ENCODE results near the gene SELENOI.
"Not testable (repeated sequence)": the region's sequence is repeated elsewhere in the genome, so short reads cannot be mapped to it uniquely, and the experiment has no call there.

Gene SELENOI

DNA sequence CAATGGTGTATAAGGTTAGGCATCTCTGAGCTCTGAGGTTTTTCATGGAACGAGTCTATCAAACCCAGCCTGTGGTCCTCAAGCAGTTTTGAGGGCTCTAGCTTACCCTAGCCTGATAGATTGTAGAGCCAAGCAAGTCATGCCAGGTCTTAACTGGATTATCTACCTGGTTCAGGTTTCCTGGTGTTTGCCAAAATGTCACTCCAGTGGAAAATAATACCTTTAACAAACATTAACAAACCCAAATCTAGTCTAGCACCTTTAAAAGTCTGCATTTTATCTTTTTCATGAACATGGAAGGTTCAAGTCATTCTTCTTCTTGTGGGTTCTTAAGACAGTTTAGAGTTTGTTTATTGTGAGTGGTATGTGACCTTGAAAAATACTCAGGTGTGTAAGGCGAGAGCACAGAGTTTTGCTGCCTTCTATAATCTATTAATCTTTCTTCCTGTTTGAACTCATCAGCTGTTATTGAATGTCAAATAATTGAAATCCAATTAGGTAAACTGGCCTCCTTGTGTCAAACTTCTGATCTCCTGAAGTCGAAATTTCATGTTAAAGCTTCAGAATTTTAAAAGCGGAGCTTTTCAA is 14.0 kb downstream of the SELENOI start:
- no peak for DNase-seq

DNA sequence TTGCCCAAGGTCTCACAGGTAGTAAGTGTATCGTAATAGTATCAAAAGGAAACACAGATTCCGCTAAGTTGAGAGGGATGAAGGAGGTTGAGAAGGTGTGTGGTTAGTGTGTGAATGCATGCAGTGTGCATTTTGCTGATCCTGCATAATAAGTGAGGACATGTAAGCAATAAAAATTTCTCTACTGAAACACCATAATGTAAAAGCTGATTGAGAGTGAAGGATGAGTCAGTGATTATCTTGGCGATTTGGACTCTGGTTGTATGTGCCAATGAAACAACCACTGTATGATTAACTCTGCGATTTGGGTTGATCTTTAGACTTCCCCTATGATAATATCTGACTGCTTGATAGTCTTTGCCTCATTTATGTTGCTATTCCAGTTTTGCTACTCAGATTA is 17.4 kb downstream of the SELENOI start:
- no peak for DNase-seq

DNA sequence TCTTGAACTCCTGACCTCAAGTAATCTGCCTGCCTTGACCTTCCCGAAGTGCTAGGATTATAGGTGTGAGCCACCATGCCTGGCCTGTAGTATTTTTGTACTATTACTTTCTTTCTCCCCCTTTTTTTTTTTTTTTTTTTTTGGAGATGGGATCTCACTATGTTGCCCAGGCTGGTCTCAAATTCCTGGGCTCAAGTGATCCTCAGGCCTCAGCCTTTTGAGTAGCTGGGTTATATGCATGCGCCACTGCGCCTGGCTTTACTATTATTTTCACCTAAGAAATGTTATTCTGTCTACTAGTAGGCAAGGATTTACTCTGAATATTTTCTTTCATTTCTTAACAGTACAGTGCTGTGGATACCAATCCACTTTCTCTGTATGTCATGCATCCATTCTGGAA is 18.0 kb downstream of the SELENOI start:
- no peak for DNase-seq

DNA sequence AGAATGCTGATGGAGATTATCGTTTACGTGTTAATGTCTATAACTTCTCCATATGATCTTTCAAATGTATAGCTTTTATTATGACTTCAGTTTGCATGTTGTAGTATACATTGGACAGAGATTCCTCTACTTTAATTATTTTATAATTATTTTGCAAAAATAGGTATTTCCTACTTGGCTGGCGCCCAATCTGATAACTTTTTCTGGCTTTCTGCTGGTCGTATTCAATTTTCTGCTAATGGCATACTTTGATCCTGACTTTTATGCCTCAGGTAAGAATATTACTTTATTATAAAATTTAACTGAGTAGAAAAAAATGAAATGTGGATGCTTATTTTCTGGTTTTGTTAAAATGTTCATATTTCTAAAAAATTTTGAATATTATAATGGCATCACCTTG is 18.7 kb downstream of the SELENOI start:
- no peak for DNase-seq

DNA sequence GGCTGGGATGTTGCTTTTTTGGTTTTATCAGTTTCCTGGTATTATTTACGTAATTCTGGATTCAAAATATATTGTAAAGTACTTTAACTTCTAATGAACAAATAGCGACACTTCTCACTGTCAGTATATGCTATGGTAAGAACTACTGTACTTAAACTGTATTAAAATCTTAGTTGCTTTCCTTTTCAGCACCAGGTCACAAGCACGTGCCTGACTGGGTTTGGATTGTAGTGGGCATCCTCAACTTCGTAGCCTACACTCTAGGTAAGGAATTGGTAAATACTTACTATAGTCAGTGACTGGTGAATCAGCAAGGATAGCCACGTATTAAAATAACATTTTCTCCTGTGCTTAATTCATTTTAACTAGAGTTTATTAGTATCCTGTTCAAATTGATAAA is 21.0 kb downstream of the SELENOI start:
- DNase-seq: no peak

DNA sequence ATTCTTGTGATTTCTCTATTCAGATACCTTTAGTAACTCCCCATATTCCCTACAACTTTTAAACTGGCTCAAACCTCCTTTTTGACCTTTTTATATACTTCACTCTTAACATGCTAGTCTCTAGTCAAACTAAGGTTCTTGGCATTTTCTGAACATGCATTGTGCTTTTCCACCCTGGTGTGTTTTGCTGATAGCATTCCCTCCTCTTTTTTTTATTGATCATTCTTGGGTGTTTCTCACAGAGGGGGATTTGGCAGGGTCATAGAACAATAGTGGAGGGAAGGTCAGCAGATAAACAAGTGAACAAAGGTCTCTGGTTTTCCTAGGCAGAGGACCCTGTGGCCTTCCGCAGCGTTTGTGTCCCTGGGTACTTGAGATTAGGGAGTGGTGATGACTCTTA is 23.7 kb downstream of the SELENOI start:
- DNase-seq: not testable (repeated sequence)

DNA sequence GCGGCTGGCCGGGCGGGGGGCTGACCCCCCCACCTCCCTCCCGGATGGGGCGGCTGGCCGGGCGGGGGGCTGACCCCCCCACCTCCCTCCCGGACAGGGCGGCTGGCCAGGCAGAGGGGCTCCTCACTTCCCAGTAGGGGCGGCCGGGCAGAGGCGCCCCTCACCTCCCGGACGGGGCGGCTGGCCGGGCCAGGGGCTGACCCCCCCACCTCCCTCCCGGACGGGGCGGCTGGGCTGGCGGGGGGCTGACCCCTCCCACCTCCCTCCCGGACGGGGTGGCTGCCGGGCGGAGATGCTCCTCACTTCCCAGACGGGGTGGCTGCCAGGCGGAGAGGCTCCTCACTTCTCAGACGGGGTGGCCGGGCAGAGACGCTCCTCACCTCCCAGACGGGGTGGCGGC is 25.0 kb downstream of the SELENOI start:
- DNase-seq: not testable (repeated sequence)

DNA sequence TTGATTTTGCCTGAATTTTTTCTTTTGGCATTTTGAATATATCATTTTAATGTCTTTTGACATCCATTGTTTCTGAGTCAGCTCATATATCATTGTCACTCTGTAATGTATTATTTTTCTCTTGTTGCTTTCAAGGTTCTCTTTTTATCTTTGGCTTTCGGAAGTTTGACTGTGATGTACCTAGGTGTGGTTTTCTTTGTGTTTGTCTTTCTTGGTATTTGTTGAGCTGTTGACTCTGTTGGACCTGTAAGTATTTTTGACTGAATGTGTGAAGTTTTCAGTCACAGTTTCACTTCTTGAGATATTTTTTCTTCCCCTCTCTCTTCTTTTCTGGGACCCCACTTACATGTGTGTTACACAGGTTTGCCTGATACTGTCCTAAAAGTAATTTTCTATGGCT is 30.9 kb downstream of the SELENOI start:
- DNase-seq: no peak

DNA sequence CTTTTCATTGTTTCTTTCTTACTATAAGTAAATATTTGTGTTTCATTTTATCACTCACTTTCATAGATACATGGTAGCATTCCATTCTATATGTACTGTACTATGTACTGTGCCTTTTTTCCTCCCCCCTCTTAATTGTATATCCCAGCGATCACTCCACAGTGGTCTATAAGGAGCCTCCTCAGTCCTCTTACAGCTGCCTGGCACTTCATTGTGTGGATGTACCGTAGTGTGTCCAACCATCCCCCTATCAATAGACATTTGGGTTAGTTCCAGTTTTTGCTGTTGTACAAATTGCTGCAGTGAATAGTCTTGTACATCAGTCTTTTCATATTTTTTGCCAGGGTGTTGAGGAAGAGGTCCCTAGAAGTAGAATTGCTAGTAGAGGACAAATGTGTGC is 34.3 kb downstream of the SELENOI start:
- no peak for DNase-seq

DNA sequence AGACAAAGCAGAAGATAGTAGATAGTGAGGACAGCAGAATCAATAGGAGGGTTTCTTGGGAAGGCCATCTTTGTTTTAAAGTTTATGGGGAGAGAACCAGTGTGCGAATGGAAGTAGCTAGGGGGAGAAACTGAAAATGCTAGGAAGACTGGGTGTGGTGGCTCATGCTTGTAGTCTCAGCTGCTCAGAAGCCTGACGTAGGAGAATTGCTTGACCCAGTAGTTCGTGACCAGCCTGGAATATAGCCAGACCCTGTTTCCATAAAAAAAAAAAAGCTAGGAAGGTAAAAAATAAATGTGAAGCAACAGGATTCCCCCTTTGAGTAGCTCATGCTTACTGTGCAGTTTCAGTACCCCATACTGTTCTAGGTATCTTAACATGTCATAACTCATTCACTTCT is 36.6 kb downstream of the SELENOI start:
- no peak for DNase-seq

DNA sequence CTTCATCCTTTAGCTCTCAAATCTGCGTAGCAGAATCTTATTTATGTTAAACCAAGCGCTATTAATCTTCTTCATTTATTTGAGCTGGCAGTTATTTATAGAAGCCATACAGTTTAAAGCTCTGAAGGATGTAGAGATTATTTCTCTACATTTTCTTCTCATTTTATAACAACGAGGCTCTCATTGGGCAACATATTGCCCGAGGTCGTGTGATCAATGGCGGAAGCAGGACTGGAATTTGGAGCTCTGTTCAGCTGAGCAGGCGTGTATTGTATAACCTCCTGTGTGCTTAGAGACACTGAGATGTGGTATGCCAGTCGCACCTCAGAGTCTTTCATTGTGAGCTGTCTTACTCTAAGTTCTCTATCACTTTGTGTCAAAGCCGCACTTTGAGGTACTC is 38.2 kb downstream of the SELENOI start:
- DNase-seq: no peak

DNA sequence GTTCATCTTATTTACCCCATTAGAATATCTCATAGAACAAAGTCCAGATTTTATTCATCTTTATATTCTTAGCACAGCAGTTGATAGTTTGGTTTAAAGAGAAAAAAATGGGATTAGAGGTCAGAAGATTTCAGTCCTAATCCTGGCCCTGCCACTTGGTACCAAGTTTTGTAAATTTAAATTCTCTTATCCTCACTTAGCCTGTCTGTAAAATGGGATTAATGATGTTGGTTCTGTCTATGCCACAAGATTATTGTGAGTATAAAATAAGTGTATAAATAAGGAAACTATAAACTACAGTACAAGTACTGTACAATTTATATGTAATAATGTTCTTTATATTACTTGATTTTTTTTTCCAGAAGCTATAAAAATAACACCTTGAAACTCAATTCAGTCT is 38.7 kb downstream of the SELENOI start:
- no peak for DNase-seq

DNA sequence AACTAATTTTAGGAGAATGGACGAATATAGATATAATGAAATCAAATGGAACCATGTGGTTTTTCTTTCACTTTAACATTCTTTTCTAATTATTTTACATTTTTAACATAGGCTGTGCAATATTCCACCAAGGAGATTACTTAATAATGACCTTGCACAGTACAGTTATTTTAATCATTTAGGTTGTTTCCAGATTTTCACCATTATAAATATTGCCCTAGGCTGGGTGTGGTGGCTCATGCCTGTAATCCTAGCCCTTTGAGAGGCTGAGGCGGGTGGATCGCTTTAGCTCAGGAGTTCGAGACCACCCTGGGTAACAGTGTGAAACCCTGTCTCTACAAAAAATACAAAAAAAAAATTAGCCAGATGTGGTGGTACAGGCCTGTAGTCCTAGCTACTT is 41.2 kb downstream of the SELENOI start:
- no peak for DNase-seq

DNA sequence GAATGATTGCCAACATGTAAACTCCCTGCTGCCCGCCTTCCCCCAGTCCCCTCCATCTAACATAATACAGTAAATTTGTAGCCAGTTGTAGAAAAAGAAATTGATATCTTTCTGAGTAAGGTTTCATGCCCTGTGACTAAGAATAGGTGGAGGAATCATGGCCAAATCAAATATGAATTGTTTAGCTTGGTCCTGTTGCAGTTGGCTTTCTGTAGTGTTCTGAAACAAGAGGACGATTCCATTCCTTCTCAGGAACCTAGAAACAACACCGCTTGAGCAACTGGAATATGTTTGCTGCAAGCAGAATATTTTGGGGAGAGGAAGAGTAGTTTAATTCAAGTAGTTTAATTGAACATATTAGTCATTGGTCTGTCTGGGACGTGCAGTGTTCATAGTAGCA is 48.8 kb downstream of the SELENOI start:
- DNase-seq: no peak

DNA sequence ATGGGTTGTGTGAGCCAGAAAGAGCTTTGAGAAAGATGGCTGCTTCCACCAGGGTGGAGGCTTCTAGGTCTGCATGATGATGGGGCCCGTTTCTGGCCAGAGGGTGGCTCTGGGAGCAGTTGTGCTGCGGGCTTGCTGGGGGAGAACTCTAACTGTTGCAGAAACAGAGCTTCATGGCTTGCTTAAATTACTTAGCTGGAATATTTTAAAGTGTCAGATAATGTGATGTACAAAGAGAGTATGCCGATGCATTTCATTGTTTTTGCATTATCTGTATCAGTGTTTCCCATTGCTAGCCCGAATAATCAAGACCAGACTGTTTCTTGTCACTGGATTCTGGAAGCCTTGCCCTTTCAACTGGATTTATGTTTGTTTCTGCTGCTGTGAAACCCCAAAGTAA is 49.5 kb downstream of the SELENOI start:
- DNase-seq: no peak

DNA sequence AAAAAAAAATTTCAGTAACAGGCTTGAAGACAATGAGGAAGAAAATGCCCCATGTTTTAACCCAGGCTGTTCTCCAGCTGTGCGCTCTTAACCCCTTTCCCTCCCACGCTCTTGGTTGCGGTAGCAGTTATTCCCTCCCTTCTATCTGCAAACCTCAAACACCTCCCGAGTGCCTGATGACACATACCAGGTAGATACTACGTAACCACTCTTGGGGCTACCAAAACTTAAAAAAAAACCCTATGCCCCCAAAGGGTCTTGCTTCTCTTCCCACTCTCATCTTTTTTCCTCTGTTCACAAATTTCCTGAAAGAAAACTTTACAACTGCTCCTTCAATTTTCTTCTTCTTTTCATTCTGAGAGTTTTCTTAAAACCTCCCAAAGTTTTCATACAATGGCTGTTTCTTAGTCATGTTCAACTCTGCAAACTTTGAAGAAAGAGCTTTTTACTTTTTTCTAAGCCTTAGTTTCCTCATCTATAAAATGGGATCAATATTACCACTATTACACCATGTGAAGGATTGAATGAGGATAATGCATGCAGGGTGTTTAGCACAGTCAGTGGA is 50.9 kb downstream of the SELENOI start:
- no peak for DNase-seq

DNA sequence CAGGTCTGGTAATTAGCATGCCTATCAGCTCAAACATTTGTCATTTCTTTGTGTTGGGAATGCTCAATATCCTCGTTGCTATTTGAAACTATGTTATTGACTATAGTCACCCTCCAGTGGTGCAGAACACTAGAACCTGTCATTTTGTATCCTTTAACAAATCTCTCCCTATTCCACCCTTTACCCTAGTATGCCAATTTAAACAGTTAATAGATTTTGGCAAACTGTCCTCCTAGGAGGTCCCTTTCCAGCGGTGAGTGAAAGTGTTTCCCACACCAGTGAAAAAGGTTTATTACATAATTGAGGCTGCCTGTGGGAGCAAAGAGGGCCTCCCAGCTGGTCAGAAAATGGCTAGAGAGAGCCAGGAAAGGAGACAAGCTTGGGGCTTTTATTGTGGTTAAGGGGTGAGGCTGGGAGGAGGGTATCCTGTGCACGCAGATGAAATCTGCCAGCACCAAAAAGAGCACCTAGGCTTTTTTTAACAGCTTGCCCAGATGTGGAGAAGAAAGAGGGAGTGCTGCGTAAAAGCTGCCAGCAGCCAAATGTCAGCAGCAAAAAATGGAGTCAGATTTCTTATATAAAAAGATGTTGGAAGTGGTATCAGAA is 53.9 kb downstream of the SELENOI start:
- DNase-seq: no peak

DNA sequence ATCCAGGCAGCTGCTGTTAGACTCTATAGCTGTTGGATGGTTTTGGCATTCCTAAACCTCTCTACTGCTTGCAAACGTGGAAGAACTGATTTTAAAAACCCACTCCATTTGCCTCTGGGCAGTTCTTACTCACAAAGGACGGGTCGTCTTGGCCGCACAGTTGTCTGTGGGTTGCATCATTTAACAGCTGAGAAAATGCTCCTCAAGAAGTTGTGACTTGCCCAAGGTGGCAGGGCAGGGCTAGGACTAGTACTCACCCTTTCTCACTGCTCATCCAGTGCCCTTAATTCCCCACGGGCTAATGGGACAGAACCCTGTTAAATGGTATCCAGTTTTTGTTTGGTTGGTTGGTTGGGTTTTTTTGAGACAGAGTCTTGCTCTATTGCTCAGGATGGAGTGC is 54.8 kb downstream of the SELENOI start:
- no peak for DNase-seq

DNA sequence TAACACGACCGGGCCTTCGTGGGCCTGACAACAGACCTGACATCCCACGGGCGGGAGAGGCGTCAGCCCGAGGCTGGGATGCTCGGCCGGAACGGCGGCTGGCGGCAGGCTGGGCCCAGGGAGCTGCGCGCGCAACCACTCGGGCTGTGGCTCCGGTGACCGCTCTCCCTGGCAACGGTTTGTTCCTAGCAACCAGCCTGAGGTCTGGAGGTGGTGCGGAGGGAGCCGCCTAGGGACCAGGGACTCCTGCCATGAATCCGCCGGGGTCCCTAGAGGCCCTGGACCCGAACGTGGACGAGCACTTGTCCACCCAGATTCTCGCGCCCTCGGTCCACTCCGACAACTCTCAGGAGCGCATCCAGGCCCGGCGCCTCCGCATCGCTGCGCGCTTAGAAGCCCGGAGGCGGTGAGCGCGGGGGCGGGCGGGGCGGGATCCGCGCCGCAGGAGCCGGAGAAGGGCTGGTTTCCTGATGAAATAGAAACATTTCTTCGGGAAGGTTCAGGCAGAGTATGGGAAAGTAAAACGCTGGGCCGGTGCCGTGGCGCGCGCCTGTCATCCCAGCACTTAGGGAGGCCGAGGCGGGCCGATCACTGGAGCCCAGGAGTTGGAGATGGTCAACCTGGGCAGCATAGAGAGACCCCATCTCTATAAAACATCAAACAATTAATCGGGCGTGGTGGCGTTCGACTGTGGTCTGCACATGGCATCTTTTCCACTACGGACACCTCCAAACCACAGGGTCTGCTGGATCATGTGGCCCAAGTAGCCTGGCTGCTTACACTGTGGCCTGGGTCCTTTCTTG is 56.0 kb downstream of the SELENOI start, which contains the start of gene DRC1:
Gene DRC1, plus strand, starts transcription at position 182 of the 803 bp plus-strand sequence. Its CDS starts 70 bp downstream, at position 252.
- DNase-seq: no peak

DNA sequence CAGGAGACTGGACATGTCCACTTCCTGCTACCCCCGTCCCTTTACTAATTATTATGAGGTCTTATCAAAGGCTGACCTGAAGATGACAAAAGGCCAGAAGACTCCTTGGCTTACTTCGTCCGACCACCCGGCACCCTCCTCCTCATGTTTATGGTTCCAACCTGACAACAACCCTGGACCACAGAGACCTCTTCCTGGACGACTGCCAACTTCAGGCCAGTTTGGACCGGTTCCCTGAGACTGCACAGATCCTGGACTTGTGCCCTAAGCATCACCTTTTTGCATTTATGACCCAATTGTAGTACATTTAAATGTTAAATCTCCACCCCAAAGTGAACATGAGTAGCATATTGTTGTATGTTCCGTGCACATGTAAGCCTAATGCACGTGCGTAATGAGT is 61.6 kb downstream of the SELENOI start:
- no peak for DNase-seq

DNA sequence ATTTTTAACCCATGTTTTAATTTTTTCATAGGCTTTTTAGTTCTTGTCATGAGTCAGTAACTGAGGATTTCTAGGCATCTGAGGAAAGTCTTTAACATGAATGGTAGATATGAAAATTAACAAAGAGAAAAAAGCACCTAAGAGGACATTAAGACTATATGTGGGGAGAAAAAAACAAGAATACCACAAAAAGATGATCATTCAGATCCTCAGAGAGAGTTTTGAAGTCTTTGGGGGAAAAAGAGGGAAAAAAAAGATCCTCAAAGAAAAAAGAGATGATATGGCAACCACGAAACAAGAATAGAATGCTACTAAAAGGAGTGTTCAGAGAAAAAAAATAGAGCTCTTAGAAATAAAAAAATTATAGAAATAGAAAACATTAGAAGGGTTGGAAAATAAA is 63.8 kb downstream of the SELENOI start:
- no peak for DNase-seq

DNA sequence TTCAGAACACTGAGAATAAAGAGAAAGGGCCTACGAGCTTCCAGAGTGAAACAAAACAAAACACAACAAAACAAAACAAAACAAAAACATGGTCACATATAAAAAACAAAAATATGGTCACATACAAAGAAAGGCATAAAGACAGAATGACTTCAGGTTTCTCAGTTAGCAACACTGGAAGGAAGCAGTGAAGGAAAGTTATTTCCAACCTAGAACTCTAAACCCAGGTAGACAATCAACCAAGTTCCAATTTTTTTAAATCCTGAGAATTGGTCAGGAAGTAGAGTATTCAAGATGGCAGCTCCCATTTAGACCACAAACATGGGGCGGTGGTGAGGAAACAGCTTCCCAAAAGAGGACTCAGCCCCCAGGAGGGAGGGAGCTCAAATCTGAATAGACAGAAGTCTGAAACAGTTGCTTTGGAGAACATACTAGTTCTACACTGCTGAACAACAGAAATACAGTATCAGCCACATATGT is 64.9 kb downstream of the SELENOI start:
- DNase-seq: no peak

DNA sequence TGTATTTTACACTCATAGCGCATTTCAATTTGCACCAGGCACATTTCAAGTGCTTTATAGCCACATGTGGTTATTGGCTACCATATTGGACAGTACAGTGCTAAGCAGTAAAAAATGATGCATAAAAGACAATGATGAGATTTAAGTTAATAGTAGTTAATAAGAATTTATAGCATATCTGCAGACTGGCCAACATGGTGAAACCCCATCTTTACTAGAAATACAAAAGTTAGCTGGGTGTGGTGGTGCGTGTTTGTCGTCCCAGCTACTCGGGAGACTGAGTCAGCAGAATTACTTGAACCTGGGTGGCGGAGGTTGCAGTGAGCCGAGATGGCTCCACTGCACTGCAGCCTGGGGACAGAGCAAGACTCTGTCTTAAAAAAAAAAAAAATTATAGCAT is 65.5 kb downstream of the SELENOI start:
- no peak for DNase-seq

DNA sequence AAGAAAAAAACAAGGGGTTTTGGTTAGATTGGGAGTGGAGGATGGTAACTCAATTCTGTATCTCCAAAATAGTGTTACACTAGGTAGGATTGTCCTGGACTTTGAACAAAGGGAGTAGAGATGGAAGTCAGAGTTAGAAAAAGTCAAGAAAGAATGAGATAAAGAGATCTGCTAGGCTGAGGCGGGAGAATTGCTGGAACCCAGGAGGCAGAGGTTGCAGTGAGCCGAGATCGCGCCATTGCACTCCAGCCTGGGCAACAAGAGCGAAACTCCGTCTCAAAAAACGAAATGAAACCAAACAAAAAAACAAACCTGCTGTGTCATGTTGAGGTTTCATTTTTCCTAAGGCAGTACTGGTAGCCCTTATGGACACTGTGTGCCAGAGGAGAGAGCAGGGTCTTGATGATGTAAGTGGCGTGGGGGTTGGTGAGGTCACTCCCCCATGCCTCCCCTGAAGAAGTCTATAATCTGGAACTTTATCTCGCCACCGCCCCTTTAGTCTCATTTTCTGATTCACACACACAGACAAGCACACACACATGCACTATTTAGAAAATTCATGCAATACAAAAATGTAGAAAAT is 66.2 kb downstream of the SELENOI start:
- DNase-seq: no peak

Measured in NCI-H446 treated with DMSO at 0.1 percent for 48 hours (cell line).